ENCODE data around the gene EYS. TPM values are rescaled to one million over a fixed set of nuclear protein-coding genes. Genes with fewer than 3 reads are reported as not detected.

The EYS gene
- total and polyA plus RNA-seq, 9 of the 15 experiments (the other 6 are each of a cell fraction or from before 2014, with no cell fraction given): 0.03 to 0.36 (median 0.10) TPM; not detected in 2

GRCh38 chr6:63864061-63864460 is 1843.0 kb downstream of the EYS start:
- Histone ChIP-seq H3K9me3 (replicated peaks; ENCODE audit: control insufficient read depth, insufficient read depth, low read depth, low read length) (no peaks in the 10 kb centered on the region), H3K36me3 (ENCODE audit: control insufficient read depth, insufficient read depth, low read length) (no peaks in the 10 kb centered on the region), H3K4me3 (no peak overlapping the region), H3K27ac (ENCODE audit: extremely low read depth, low read depth, low read length) (no peak overlapping the region), H3K79me2 (ENCODE audit: control insufficient read depth, insufficient read depth, low read length) (no peaks in the 10 kb centered on the region), H3K27me3 (ENCODE audit: control insufficient read depth in 2 of 2, insufficient read depth in 2 of 2, low read length in 2 of 2) (no peaks in the 10 kb centered on the region), H4K20me1 (replicated peaks; ENCODE audit: control insufficient read depth, insufficient read depth, low read length) (no peaks in the 10 kb centered on the region), H3K4me1 (replicated peaks in 1 of 2; ENCODE audit: control insufficient read depth in 2 of 2, insufficient read depth in 2 of 2, low read length in 2 of 2) (no peaks in the 10 kb centered on the region), H3K4me2 (ENCODE audit: insufficient read depth, low read length) (no peak overlapping the region), H3K9me1 (ENCODE audit: control insufficient read depth, insufficient read depth, low read length) (no peaks in the 10 kb centered on the region), H3K9ac (ENCODE audit: insufficient read depth in 1 of 2, low read depth in 2 of 2, low read length in 2 of 2) (no peak overlapping the region), H2AFZ (ENCODE audit: low read depth, low read length) (no peak overlapping the region)
- WGBS (ENCODE audit: insufficient coverage, low coverage, missing lambda C conversion rate): 0% methylated on average over 1 of the region's 1 CpG
- TF ChIP-seq HNRNPUL1 (IDR thresholded peaks at IDR 0.05; ENCODE audit: low read length): no peak
- TF ChIP-seq ZNF778 (CRISPR knock-in tag; IDR thresholded peaks at IDR 0.05): no peak
- TF ChIP-seq NR2F6 (CRISPR knock-in tag; IDR thresholded peaks at IDR 0.05): no peak
- no peak for TF ChIP-seq ZNF143 (CRISPR knock-in tag; IDR thresholded peaks at IDR 0.05)
- no peak for TF ChIP-seq MNT (conservative IDR thresholded peaks at IDR 0.05)
- TF ChIP-seq ZNF175 (CRISPR knock-in tag; IDR thresholded peaks at IDR 0.05; ENCODE audit: low read depth): no peak
- TF ChIP-seq SPI1 (IDR thresholded peaks at IDR 0.05; ENCODE audit: borderline replicate concordance, low read depth, low read length): no peak
- TF ChIP-seq FOXK1 (CRISPR knock-in tag; IDR thresholded peaks at IDR 0.05; ENCODE audit: borderline replicate concordance): no peak
- TF ChIP-seq ZNF140 (CRISPR knock-in tag; IDR thresholded peaks at IDR 0.05): no peak
- TF ChIP-seq KAT2B (IDR thresholded peaks at IDR 0.05; ENCODE audit: low read depth, low read length): no peak
- TF ChIP-seq NFRKB (IDR thresholded peaks at IDR 0.05; ENCODE audit: low read depth): no peak
- TF ChIP-seq PURB (CRISPR knock-in tag; IDR thresholded peaks at IDR 0.05; ENCODE audit: low read depth): no peak
- no peak for TF ChIP-seq ZNF830 (CRISPR knock-in tag; IDR thresholded peaks at IDR 0.05)
- no TSS peak for BruUV-seq (replicated peaks)
- intact Hi-C loops (cut with micrococcal nuclease) (no loop called here), in situ Hi-C loops (cut with MboI) (no loop called here)
- POLR2A ChIA-PET: no interaction called here
- CTCF ChIA-PET (ENCODE audit: low intra/inter-chr PET ratio): no interaction called here
- ATAC-seq (no peak), DNase-seq (ENCODE audit: extremely low read depth in 1 of 4, low spot score in 3 of 4) (no peak), FAIRE-seq (no peak)
